ENCODE data around the gene KLF13. TPM values are rescaled to one million over a fixed set of nuclear protein-coding genes. Genes with fewer than 3 reads are reported as not detected.

KLF13 gene
- polyA plus RNA-seq, 1 experiment, result 11.5 TPM

DNA sequence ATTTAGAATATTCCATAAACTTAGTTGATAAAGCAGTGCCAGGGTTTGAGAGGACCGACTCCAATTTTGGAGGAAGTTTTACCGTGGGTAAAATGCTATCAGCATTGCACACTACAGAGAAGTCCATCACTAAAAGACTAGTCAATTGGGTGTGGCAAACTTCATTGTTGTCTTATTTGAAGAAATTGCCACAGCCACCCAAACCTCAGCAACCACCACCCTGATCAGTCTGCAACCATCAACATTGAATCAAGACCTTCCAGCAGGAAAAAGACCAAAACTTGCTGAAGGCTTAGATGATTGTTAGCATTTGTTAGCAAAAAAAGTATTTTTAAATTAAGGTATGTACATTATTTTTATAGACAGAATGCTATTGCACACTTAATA lies 60.5 kb downstream of the KLF13 start:
- ChIA-PET CTCF (no interaction called here), POLR2A (no interaction called here)
- H3K27me3 ChIP-seq (ENCODE audit: control insufficient read depth, insufficient read depth, low read length), result no peaks in the 10 kb centered on the region
- no peak for DNase-seq (ENCODE audit: low read depth)
- H3K36me3 ChIP-seq (ENCODE audit: control insufficient read depth, insufficient read depth, low read length), result no peaks in the 10 kb centered on the region; the same call in 1 of the 2 replicates
- H3K4me3 ChIP-seq (ENCODE audit: low read depth, low read length), result no peak overlapping the region
- TF ChIP-seq, protein P1, sequence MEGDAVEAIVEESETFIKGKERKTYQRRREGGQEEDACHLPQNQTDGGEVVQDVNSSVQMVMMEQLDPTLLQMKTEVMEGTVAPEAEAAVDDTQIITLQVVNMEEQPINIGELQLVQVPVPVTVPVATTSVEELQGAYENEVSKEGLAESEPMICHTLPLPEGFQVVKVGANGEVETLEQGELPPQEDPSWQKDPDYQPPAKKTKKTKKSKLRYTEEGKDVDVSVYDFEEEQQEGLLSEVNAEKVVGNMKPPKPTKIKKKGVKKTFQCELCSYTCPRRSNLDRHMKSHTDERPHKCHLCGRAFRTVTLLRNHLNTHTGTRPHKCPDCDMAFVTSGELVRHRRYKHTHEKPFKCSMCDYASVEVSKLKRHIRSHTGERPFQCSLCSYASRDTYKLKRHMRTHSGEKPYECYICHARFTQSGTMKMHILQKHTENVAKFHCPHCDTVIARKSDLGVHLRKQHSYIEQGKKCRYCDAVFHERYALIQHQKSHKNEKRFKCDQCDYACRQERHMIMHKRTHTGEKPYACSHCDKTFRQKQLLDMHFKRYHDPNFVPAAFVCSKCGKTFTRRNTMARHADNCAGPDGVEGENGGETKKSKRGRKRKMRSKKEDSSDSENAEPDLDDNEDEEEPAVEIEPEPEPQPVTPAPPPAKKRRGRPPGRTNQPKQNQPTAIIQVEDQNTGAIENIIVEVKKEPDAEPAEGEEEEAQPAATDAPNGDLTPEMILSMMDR (IDR thresholded peaks at IDR 0.05; ENCODE audit: insufficient read depth, low read depth, low read length), result no peak

DNA sequence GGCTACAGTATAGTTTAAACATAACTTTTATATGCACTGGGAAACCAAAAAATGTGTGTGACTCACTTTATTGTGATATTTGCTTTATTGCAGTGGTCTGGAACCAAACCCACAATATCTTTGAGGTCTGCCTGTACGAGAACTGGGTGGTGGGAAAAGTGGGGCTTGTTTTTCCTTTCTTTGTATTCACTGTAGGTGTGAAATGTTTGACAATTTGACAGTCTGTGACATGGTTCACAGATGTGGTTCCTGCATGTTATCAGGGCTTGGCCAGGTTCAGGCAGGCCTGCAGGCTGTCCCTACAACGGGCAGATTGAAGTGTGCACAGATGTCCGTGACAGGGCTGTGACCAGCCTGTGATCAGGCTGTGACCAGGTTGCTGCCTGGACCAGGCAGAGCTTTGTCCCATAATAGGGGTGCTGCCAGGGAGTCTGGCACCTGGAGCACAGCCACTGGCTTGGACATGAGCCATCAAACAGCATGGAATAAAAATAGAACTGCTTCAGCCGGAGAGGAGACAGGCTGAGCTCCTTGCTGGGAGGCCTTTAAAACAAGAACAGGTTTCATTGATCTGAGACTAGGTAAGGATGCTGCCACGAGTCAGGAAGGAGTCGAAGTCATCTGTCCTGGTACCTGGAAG lies 61.0 kb downstream of the KLF13 start:
- ChIA-PET CTCF (interaction anchor here (0.8 kb wide), 1 partner anchor 94 kb away, joined by 3 read pairs; no protein-coding TSS in a partner anchor), POLR2A (no interaction called here)
- TF ChIP-seq, protein P1 (IDR thresholded peaks at IDR 0.05; ENCODE audit: insufficient read depth, low read depth, low read length), result no peak
- H3K36me3 ChIP-seq (ENCODE audit: control insufficient read depth, insufficient read depth, low read length), result no peaks in the 10 kb centered on the region
- peak; percentile 49 for DNase-seq (ENCODE audit: low read depth)
- H3K4me3 ChIP-seq (ENCODE audit: low read depth, low read length), result no peak overlapping the region
- H3K27me3 ChIP-seq (ENCODE audit: control insufficient read depth, insufficient read depth, low read length), result no peaks in the 10 kb centered on the region

DNA sequence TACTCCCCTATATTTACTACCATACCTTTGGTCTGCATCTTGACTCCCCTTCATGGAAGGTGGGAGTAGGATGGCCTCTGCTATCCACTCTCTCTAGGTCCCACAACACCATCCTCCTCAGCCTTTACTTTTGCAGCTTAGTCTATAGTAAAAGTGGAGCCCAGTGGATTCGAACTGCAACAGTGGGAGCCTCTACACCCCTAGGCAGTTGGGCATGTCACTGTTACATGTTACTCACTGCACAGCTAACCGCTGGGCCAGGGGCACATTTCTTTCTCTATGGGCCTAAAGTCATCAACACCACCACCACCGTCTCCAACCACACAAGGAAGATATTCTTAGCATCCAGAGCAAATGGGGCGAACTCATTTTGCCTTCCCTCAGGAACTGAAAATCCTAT lies 62.9 kb downstream of the KLF13 start:
- ChIA-PET CTCF (interaction anchor here (1.0 to 1.7 kb wide), 2 partner anchors 99 to 174 kb away, joined by 3 to 9 read pairs; no protein-coding TSS in a partner anchor), POLR2A (no interaction called here)
- no peak for DNase-seq (ENCODE audit: low read depth)
- no peaks in the 10 kb centered on the region for H3K36me3 ChIP-seq (ENCODE audit: control insufficient read depth, insufficient read depth, low read length)
- H3K4me3 ChIP-seq (ENCODE audit: low read depth, low read length), result no peak overlapping the region
- TF ChIP-seq, protein P1 (IDR thresholded peaks at IDR 0.05; ENCODE audit: insufficient read depth, low read depth, low read length), result no peak
- no peaks in the 10 kb centered on the region for H3K27me3 ChIP-seq (ENCODE audit: control insufficient read depth, insufficient read depth, low read length)

DNA sequence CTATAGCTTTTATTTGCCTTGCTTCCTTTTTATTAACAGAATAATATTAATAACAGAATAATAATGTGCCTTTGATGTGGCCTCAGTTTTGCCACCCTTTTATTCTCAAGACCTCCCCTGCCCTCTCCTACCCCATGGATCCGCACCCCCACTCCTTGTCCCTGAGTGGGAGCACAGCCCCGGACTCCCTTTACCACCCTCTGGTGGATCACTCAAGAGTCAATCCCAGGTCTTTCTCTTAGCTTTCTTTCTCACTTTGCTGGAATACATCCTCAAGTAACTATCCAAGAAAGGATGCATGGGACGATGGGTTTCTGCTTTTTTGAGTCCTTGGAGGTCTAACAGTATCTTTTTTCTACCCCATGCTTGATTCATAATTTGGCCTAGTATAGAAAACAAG lies 63.4 kb downstream of the KLF13 start:
- POLR2A ChIA-PET, result no interaction called here
- Histone ChIP-seq H3K27me3 (ENCODE audit: control insufficient read depth, insufficient read depth, low read length) (no peaks in the 10 kb centered on the region), H3K36me3 (ENCODE audit: control insufficient read depth, insufficient read depth, low read length) (no peaks in the 10 kb centered on the region), H3K4me3 (ENCODE audit: low read depth, low read length) (no peak overlapping the region)
- DNase-seq (ENCODE audit: low read depth), result no peak
- TF ChIP-seq, protein P1 (IDR thresholded peaks at IDR 0.05; ENCODE audit: insufficient read depth, low read depth, low read length), result no peak
- CTCF ChIA-PET, result interaction anchor here (1.0 to 1.7 kb wide), 2 partner anchors 98 to 175 kb away, joined by 3 to 9 read pairs; no protein-coding TSS in a partner anchor

DNA sequence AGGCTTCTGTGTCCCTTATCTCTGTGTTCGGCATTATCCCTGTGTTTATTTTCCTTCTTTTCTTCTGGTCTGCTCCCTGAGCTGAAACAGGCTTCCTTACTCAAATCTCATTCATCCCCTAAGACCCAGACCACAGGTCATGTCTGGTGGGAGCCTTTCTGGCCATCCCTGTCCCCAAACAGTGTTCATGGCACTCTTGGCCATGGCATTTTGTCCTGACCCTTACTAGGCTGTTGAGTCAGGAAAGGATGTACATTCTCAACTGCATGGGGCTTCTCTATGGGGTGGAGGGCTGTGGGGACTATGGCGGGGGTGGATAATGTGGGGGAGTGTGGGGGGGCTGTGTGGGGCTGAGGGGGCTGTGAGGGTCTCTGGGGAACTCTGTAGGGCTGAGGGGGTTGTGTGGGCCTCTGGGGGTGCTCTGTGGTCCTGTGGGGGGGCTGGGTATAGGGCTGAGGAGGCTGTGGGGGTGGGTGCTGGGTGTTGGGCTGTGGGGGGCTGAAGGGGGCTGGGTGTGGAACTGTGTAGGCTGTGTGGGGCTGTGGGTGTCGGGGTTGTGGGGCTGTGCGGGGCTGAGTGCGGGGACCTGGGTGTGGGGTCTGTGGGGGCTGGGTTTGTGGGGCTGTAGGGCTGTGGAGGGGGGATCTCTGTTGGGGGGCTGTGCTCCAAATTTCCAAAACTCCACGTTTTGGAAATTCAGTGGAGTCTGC lies 64.3 kb downstream of the KLF13 start:
- Histone ChIP-seq H3K36me3 (ENCODE audit: control insufficient read depth, insufficient read depth, low read length) (no peaks in the 10 kb centered on the region), H3K27me3 (ENCODE audit: control insufficient read depth, insufficient read depth, low read length) (no peaks in the 10 kb centered on the region), H3K4me3 (ENCODE audit: low read depth, low read length) (no peak overlapping the region)
- ChIA-PET CTCF (no interaction called here), POLR2A (no interaction called here)
- TF ChIP-seq, protein P1 (IDR thresholded peaks at IDR 0.05; ENCODE audit: insufficient read depth, low read depth, low read length), result no peak
- DNase-seq (ENCODE audit: low read depth), result no peak

Measured in BJ (cell line).